ENCODE measurements around the gene KIAA0930.

KIAA0930 gene

DNA sequence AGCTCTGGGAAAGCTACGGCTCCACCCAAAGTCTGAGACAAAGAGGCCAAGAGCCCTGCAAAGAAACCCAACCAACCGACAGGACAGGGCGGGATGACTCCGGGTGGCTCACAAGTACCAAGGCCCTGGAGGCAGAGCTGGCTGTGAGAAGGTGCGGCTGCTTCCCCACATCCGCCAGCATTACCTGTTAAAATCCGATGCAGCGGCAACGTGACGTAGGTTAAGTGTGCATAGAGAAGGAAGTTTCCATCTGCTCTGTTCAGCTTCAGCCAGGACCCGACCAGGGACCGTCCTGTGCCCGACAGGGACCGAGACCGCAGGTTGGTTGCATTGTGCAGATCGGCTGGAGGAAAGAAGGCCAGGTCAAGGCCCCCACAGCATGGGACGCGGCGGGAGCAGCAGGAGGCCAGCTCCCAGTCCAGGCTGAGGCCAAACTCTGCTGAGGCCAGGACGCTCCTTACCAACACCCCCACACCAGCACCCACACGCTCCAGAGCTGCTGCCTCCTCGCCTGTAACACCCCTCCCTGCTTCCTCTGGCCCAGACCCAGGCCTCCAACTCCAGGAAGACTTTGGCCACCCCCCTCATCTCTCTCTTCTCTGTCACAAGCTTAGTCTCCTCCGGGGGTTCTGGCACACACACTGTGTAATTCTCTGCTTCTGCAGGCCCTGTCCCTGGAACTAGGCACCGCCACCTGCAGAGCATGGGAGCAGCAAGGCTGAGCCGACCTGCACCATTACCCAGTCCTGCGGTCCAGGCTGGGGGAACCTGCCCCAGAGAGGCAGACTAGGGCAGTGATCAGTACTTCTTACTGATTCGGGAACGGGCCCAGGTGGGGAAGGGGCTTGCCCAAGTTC is 42.9 kb downstream of the KIAA0930 start:
- Histone ChIP-seq H3K36me3 (peaks cover 13% of the 10 kb centered on the region), H3K9me3 (ENCODE audit: severe bottlenecking) (no peaks in the 10 kb centered on the region), H3K4me3 (ENCODE audit: low read depth, low read length) (no peak overlapping the region), H3K27me3 (ENCODE audit: insufficient read depth, low read depth, severe bottlenecking) (no peaks in the 10 kb centered on the region), H3K27ac (no peak overlapping the region)
- TF ChIP-seq, protein P1, sequence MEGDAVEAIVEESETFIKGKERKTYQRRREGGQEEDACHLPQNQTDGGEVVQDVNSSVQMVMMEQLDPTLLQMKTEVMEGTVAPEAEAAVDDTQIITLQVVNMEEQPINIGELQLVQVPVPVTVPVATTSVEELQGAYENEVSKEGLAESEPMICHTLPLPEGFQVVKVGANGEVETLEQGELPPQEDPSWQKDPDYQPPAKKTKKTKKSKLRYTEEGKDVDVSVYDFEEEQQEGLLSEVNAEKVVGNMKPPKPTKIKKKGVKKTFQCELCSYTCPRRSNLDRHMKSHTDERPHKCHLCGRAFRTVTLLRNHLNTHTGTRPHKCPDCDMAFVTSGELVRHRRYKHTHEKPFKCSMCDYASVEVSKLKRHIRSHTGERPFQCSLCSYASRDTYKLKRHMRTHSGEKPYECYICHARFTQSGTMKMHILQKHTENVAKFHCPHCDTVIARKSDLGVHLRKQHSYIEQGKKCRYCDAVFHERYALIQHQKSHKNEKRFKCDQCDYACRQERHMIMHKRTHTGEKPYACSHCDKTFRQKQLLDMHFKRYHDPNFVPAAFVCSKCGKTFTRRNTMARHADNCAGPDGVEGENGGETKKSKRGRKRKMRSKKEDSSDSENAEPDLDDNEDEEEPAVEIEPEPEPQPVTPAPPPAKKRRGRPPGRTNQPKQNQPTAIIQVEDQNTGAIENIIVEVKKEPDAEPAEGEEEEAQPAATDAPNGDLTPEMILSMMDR (IDR thresholded peaks at IDR 0.05; ENCODE audit: low read depth, low read length), result no peak
- no peak for DNase-seq

DNA sequence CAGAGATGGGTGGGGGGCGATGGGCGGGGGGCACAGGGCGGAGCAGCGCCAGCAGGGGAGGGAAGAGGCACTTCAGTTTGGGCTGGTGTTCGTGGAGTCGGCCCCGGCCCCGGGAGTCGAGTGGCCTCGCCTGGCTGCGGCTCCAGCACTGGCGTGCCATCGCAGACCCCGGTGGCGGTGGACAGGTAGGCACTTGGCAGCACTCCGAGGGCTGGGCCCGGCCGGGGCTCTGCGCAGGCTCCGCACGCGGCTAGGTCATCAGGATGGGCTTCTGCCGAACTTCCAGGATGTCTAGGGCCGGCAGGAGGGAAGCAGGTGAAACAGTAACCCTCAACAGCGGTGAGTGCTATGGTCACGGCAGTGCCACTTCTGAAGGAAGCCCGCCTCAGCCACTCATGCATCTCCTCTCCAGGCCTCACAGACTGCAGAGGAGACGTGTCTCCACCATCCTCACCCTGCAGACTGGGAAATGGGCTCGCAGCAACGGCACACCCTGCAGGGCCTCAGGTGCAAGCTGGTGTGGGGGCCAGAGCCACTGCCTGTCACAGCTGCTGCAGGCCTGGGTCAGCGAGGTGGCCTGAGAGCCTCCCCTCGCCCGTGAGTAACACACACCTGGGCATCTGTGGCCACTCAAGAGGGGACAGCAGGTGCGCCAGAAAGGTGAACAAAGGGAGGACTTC is 43.6 kb downstream of the KIAA0930 start:
- no peaks in the 10 kb centered on the region for H3K9me3 ChIP-seq (ENCODE audit: severe bottlenecking)
- no peak for DNase-seq
- H3K36me3 ChIP-seq, result peaks cover 13% of the 10 kb centered on the region
- TF ChIP-seq, protein P1 (IDR thresholded peaks at IDR 0.05; ENCODE audit: low read depth, low read length), result no peak
- H3K27ac ChIP-seq, result no peak overlapping the region
- no peak overlapping the region for H3K4me3 ChIP-seq (ENCODE audit: low read depth, low read length)
- H3K27me3 ChIP-seq (ENCODE audit: insufficient read depth, low read depth, severe bottlenecking), result no peaks in the 10 kb centered on the region

DNA sequence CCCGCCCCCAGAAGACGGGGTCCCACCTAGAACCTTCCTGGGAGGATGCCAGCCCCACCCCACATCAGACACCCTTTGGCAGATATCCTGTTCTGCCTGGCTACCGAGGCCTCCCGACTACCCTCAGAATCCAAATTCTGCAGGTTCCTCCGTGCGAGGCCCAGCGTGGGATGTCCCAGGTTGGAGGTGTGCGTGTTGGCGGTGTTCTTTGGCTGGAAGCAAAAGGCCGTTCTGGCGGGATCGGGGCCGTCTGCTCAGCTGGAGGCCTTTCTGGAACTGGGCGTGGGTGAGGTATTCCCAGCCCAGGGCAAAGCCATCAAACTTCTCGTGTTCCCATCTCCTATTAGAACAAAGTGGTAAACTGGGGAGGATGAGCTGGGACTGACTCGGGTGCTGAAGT is 44.4 kb downstream of the KIAA0930 start:
- no peak overlapping the region for H3K4me3 ChIP-seq (ENCODE audit: low read depth, low read length)
- H3K36me3 ChIP-seq, result peaks cover 13% of the 10 kb centered on the region
- H3K27me3 ChIP-seq (ENCODE audit: insufficient read depth, low read depth, severe bottlenecking), result no peaks in the 10 kb centered on the region
- DNase-seq, result no peak
- TF ChIP-seq, protein P1 (IDR thresholded peaks at IDR 0.05; ENCODE audit: low read depth, low read length), result no peak
- H3K9me3 ChIP-seq (ENCODE audit: severe bottlenecking), result no peaks in the 10 kb centered on the region
- no peak overlapping the region for H3K27ac ChIP-seq

DNA sequence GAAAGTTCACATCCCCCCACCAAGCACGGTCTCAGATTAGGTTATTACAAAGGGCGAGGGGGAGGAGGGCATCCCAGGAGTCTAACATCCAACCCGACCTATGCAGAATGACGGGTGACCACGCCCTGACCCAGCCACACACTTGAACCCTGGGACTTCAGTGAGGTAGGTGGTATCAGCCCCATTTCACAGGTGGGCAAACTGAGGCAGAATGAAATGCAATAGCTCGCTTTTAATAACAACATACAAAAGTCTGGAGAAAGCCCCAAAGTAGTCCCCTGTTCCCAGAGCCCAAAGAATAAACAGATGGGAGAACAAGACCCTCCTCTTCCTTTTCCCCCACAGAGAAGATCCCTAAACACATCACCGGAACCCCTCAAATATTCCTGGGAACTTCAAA is 45.1 kb downstream of the KIAA0930 start:
- H3K36me3 ChIP-seq, result peaks cover 12% of the 10 kb centered on the region
- H3K4me3 ChIP-seq (ENCODE audit: low read depth, low read length), result no peak overlapping the region
- no peaks in the 10 kb centered on the region for H3K9me3 ChIP-seq (ENCODE audit: severe bottlenecking)
- no peak for DNase-seq
- H3K27me3 ChIP-seq (ENCODE audit: insufficient read depth, low read depth, severe bottlenecking), result no peaks in the 10 kb centered on the region
- no peak overlapping the region for H3K27ac ChIP-seq
- TF ChIP-seq, protein P1 (IDR thresholded peaks at IDR 0.05; ENCODE audit: low read depth, low read length), result no peak

DNA sequence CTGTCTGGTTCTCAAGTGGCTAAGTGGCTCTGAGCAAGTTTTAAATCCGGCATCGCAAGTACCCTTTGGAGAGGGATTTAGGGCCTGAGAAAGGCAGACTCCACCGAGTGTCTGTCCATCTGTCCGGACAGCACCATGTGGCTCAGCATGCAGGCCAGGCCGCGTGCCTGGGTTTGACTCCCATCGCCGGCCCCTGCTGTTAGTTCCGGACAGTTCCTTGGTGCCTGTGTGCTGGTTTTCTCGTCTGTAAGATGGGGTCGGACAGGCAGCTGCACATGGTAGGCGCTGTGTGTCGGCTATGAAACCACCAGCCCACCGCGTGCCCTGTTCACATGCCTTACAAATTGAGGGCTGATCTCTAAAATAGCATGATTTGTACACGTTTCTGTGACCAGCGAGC is 46.0 kb downstream of the KIAA0930 start:
- TF ChIP-seq, protein P1 (IDR thresholded peaks at IDR 0.05; ENCODE audit: low read depth, low read length), result no peak
- Histone ChIP-seq H3K4me3 (ENCODE audit: low read depth, low read length) (no peak overlapping the region), H3K36me3 (peaks cover 7% of the 10 kb centered on the region), H3K27me3 (ENCODE audit: insufficient read depth, low read depth, severe bottlenecking) (no peaks in the 10 kb centered on the region), H3K9me3 (ENCODE audit: severe bottlenecking) (no peaks in the 10 kb centered on the region), H3K27ac (no peak overlapping the region)
- DNase-seq, result no peak
